ENCODE measurements around the gene PLCB1.

- no peak for TF ChIP-seq CTCF (IDR thresholded peaks at IDR 0.05)
- no peak for TF ChIP-seq GABPB1 (CRISPR knock-in tag; IDR thresholded peaks at IDR 0.05)
- TF ChIP-seq ZNF416 (CRISPR knock-in tag; IDR thresholded peaks at IDR 0.05) = no peak
- no peak for TF ChIP-seq NFE2L1 (CRISPR knock-in tag; IDR thresholded peaks at IDR 0.05)
- no peak for TF ChIP-seq CREM (CRISPR knock-in tag; IDR thresholded peaks at IDR 0.05)
- TF ChIP-seq ESRRA (CRISPR knock-in tag; IDR thresholded peaks at IDR 0.05; ENCODE audit: borderline replicate concordance) = no peak
- no peak for TF ChIP-seq ZBTB43 (CRISPR knock-in tag; IDR thresholded peaks at IDR 0.05)
- TF ChIP-seq, protein P1, sequence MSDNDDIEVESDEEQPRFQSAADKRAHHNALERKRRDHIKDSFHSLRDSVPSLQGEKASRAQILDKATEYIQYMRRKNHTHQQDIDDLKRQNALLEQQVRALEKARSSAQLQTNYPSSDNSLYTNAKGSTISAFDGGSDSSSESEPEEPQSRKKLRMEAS (CRISPR knock-in tag; IDR thresholded peaks at IDR 0.05) = no peak
- TF ChIP-seq CBFB (CRISPR knock-in tag; IDR thresholded peaks at IDR 0.05; ENCODE audit: low read depth) = no peak
- TF ChIP-seq, protein P2, sequence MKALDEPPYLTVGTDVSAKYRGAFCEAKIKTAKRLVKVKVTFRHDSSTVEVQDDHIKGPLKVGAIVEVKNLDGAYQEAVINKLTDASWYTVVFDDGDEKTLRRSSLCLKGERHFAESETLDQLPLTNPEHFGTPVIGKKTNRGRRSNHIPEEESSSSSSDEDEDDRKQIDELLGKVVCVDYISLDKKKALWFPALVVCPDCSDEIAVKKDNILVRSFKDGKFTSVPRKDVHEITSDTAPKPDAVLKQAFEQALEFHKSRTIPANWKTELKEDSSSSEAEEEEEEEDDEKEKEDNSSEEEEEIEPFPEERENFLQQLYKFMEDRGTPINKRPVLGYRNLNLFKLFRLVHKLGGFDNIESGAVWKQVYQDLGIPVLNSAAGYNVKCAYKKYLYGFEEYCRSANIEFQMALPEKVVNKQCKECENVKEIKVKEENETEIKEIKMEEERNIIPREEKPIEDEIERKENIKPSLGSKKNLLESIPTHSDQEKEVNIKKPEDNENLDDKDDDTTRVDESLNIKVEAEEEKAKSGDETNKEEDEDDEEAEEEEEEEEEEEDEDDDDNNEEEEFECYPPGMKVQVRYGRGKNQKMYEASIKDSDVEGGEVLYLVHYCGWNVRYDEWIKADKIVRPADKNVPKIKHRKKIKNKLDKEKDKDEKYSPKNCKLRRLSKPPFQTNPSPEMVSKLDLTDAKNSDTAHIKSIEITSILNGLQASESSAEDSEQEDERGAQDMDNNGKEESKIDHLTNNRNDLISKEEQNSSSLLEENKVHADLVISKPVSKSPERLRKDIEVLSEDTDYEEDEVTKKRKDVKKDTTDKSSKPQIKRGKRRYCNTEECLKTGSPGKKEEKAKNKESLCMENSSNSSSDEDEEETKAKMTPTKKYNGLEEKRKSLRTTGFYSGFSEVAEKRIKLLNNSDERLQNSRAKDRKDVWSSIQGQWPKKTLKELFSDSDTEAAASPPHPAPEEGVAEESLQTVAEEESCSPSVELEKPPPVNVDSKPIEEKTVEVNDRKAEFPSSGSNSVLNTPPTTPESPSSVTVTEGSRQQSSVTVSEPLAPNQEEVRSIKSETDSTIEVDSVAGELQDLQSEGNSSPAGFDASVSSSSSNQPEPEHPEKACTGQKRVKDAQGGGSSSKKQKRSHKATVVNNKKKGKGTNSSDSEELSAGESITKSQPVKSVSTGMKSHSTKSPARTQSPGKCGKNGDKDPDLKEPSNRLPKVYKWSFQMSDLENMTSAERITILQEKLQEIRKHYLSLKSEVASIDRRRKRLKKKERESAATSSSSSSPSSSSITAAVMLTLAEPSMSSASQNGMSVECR (CRISPR knock-in tag; IDR thresholded peaks at IDR 0.05; ENCODE audit: borderline replicate concordance) = no peak
- no peak for TF ChIP-seq ZNF138 (CRISPR knock-in tag; conservative IDR thresholded peaks at IDR 0.05)
- TF ChIP-seq, protein P3, sequence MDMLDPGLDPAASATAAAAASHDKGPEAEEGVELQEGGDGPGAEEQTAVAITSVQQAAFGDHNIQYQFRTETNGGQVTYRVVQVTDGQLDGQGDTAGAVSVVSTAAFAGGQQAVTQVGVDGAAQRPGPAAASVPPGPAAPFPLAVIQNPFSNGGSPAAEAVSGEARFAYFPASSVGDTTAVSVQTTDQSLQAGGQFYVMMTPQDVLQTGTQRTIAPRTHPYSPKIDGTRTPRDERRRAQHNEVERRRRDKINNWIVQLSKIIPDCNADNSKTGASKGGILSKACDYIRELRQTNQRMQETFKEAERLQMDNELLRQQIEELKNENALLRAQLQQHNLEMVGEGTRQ (CRISPR knock-in tag; IDR thresholded peaks at IDR 0.05) = no peak
Observed at GRCh38 chr20:8786383-8786782, 654.3 kb downstream of the PLCB1 start.

All from WTC11 (cell line).